K562 (cell line): ENCODE measurements around the gene ANKS1B. TPM values are rescaled to one million over a fixed set of nuclear protein-coding genes. Genes with fewer than 3 reads are reported as not detected.

Experiments used
- ATAC-seq: fragments of 200-7000 bp; cut with Tn5 transposase; 3 replicates; pipeline ENCODE4 v1.9.1; 2020; ENCODE audit warnings: moderate library complexity
- BruUV-seq: library from RNA; stranded (reverse); fragments of 400-500 nt; replicated peaks from 2 replicates; lab custom pipeline; 2021; lab: Mats Ljungman, UMichigan
- CTCF ChIA-PET: fragments of 300-600 bp; formaldehyde crosslinking; extraction: SDS; loops from one replicate; lab custom pipeline; 2021; ENCODE audit warnings: low intra/inter-chr PET ratio; lab: Yijun Ruan, JAX
- POLR2A ChIA-PET: fragments of 300-600, 350-650 bp; sonication (Branson Sonifier 250); formaldehyde crosslinking; extraction: SDS; loops from one replicate; lab custom pipeline; 2021; ENCODE audit warnings: antibody characterized with exemption, inconsistent platforms; lab: Yijun Ruan, JAX
- DNase-seq, 4 experiments: peaks; one replicate each; pipeline versions ENCODE4 v3.0.0 to v3.0.0-alpha.2; 2011 to 2018; ENCODE audit warnings: low spot score in 3 of 4, mixed read lengths in 3 of 4; ENCODE audit errors: extremely low read depth in 1 of 4
- FAIRE-seq: peaks from 2 replicates; lab custom pipeline; 2011; peaks lifted over from hg19 to GRCh38; lab: Jason Lieb, UNC
- H2AFZ ChIP-seq: 2 replicates; pipeline ENCODE4 v1.6.0; 2011; ENCODE audit warnings: low read depth, low read length, control low read depth, inconsistent platforms
- H3K27ac ChIP-seq: fragments of 200-600 bp; 3 replicates; pipeline ENCODE4 v1.8.0; 2011; ENCODE audit warnings: low read depth, mild to moderate bottlenecking, control low read depth, inconsistent platforms, low read length, moderate library complexity, mixed read lengths; ENCODE audit errors: extremely low read depth
- H3K27me3 ChIP-seq, 2 experiments: fragments of 300-600 bp in 1 of 2; 2 replicates in 1 of 2; 3 replicates in 1 of 2; pipeline versions ENCODE4 v1.6.0 to v1.8.0; 2011; ENCODE audit warnings: inconsistent platforms in 2 of 2, low read length in 2 of 2, mild to moderate bottlenecking in 1 of 2, mixed read lengths in 1 of 2, moderate library complexity in 1 of 2; ENCODE audit not compliant: control insufficient read depth in 2 of 2, insufficient read depth in 2 of 2
- H3K36me3 ChIP-seq: fragments of 300-600 bp; 3 replicates; pipeline ENCODE4 v1.8.0; 2011; ENCODE audit warnings: mild to moderate bottlenecking, low read length, inconsistent platforms; ENCODE audit not compliant: control insufficient read depth, insufficient read depth
- H3K4me1 ChIP-seq, 2 experiments: fragments of 200-600 bp in 1 of 2; replicated peaks in 1 of 2; 2 replicates in 1 of 2; 3 replicates in 1 of 2; pipeline versions ENCODE4 v1.5.1 to v1.8.0; 2011; ENCODE audit warnings: inconsistent platforms in 2 of 2, low read length in 2 of 2, mild to moderate bottlenecking in 1 of 2, mixed read lengths in 1 of 2, moderate library complexity in 1 of 2; ENCODE audit not compliant: control insufficient read depth in 2 of 2, insufficient read depth in 2 of 2
- H3K4me2 ChIP-seq: 2 replicates; pipeline ENCODE4 v1.6.1; 2011; ENCODE audit warnings: low read length, control low read depth, inconsistent platforms, mixed read lengths; ENCODE audit not compliant: insufficient read depth
- H3K4me3 ChIP-seq: fragments of 200-600 bp; sonication (generic), shearing (Covaris generic); 2 replicates; pipeline ENCODE4 v1.5.1; 2016; ENCODE audit warnings: control low read depth, inconsistent platforms
- H3K79me2 ChIP-seq: fragments of 200-600 bp; 3 replicates; pipeline ENCODE4 v1.8.0; 2011; ENCODE audit warnings: low read length, inconsistent platforms; ENCODE audit not compliant: control insufficient read depth, insufficient read depth
- H3K9ac ChIP-seq, 2 experiments: 2 replicates each; pipeline versions ENCODE4 v1.6.0 to v1.6.1; 2011; ENCODE audit warnings: low read depth in 2 of 2, low read length in 2 of 2, control low read depth in 1 of 2, inconsistent platforms in 1 of 2, mild to moderate bottlenecking in 1 of 2, mixed read lengths in 1 of 2; ENCODE audit not compliant: insufficient read depth in 1 of 2
- H3K9me1 ChIP-seq: one replicate; pipeline ENCODE4 v1.6.0; 2011; ENCODE audit warnings: inconsistent platforms, mild to moderate bottlenecking, low read length, moderate library complexity; ENCODE audit not compliant: control insufficient read depth, insufficient read depth
- H3K9me3 ChIP-seq: replicated peaks from 2 replicates; pipeline ENCODE4 v1.5.1; 2011; ENCODE audit warnings: low read depth, low read length, inconsistent platforms; ENCODE audit not compliant: control insufficient read depth, insufficient read depth
- H4K20me1 ChIP-seq: replicated peaks from 2 replicates; pipeline ENCODE4 v1.6.1; 2011; ENCODE audit warnings: low read length, inconsistent platforms, mixed read lengths; ENCODE audit not compliant: control insufficient read depth, insufficient read depth
- CHCHD3 ChIP-seq: fragments of 250-450 bp; sonication (Bioruptor Pico); IDR thresholded peaks from 2 replicates; pipeline ENCODE4 v2.1.2; 2022; ENCODE audit warnings: mild to moderate bottlenecking
- GABPA ChIP-seq: fragments of 200-800 bp; sonication (Bioruptor generic); conservative IDR thresholded peaks from 2 replicates; pipeline ENCODE4 v1.6.1; 2016; ENCODE audit warnings: low read depth, missing genetic modification characterization, missing compliant biosample characterization
- JUNB ChIP-seq: fragments of 450-650 bp; formaldehyde crosslinking; conservative IDR thresholded peaks from 2 replicates; pipeline ENCODE4 v1.4.0; 2020; ENCODE audit warnings: mild to moderate bottlenecking
- MYC ChIP-seq, 2 experiments: fragments of 250-450 bp in 1 of 2; sonication (Bioruptor Pico) in 1 of 2; IDR thresholded peaks; 2 replicates each; pipeline versions ENCODE4 v1.5.1 to v1.6.1; 2012 to 2021; ENCODE audit warnings: low read depth in 2 of 2, borderline replicate concordance in 1 of 2, improper control_type of control experiment in 1 of 2, low read length in 1 of 2, mild to moderate bottlenecking in 1 of 2, moderate library complexity in 1 of 2
- ZNF512 ChIP-seq: IDR thresholded peaks from 2 replicates; pipeline ENCODE4 v1.6.1; 2016; ENCODE audit warnings: missing genetic modification characterization, missing compliant biosample characterization
- ZZZ3 ChIP-seq: fragments of 450-650 bp; IDR thresholded peaks from 2 replicates; pipeline ENCODE4 v1.6.1; 2016; ENCODE audit warnings: antibody characterized with exemption, mild to moderate bottlenecking, moderate library complexity
- WGBS: fragments of 100-300 bp; shearing (Covaris generic); methylation state at CpG from one replicate; pipeline ENCODE4 v1.1.6; 2016; ENCODE audit warnings: low coverage, mixed read lengths; ENCODE audit not compliant: insufficient coverage; ENCODE audit errors: missing lambda C conversion rate; 5-methylcytosine and 5-hydroxymethylcytosine counted together
- in situ Hi-C: fragments of 300-500 bp; cut with MboI; formaldehyde crosslinking; loops from 4 replicates; pipeline ENCODE4 v1.15.0; 2018; ENCODE audit warnings: inconsistent platforms, mixed read lengths
- intact Hi-C: fragments of 100-400 bp; cut with micrococcal nuclease; formaldehyde crosslinking; loops from 2 replicates; pipeline ENCODE4 v1.14.2; 2022
- polyA plus RNA-seq, 8 experiments: library from polyadenylated mRNA; depleted of rRNA in 4 of 8; stranded (reverse) in 5 of 8; unstranded in 3 of 8; fragments of >200 nt; fragmentation: Nextera tagmentation in 2 of 8; fragmentation: Illumina TruSeq in 1 of 8; extraction: Ambion mirVana in 2 of 8; extraction: Trizol in 1 of 8; gene quantifications; 2 replicates each; pipeline versions ENCODE4 v1.2.1 to v1.2.3, GENCODE V29; 2011 to 2014; ENCODE audit warnings: inconsistent platforms in 1 of 8, missing spikeins in 1 of 8
- total RNA-seq, 7 experiments: library from RNA; depleted of rRNA in 6 of 7; stranded (reverse); fragments of >200 nt in 6 of 7; fragmentation: Illumina TruSeq in 2 of 7; extraction: Trizol in 2 of 7; gene quantifications; 2 replicates each; pipeline versions ENCODE4 v1.2.1 to v1.2.3, GENCODE V29; 2011 to 2021; ENCODE audit warnings: low replicate concordance in 1 of 7

The ANKS1B gene
- total and polyA plus RNA-seq, 9 of the 15 experiments (the other 6 are each of a cell fraction or from before 2014, with no cell fraction given): 0.04 to 0.47 (median 0.28) TPM; not detected in 4

DNA sequence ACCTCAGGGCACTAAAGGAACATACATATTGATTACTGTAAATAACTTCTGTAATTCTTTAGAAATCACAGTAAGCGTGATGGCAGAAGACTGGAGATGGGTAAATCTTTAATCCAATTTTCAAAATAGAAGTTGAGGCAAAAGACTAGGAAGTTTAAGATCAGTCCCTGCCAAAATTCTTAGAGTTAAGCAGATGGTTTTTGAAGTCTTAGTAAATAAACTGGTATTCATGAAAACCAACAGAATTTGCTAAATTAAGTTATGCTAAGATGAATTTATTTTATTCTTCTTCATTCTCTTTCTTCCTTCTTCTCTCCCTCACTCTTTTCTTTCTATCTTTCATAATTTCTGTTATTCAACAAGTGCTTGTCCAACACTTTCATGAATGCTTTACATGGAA is 435.5 kb downstream of the ANKS1B start:
- BruUV-seq: no TSS peak
- Histone ChIP-seq H3K4me2 (no peak overlapping the region), H3K9ac (no peak overlapping the region), H3K4me1 (no peaks in the 10 kb centered on the region), H3K9me3 (no peaks in the 10 kb centered on the region; the same call in 1 of the 2 replicates), H4K20me1 (no peaks in the 10 kb centered on the region), H3K27ac (no peak overlapping the region), H3K4me3 (no peak overlapping the region), H2AFZ (no peak overlapping the region), H3K36me3 (no peaks in the 10 kb centered on the region), H3K27me3 (no peaks in the 10 kb centered on the region), H3K9me1 (no peaks in the 10 kb centered on the region), H3K79me2 (no peaks in the 10 kb centered on the region)
- CTCF ChIA-PET: no interaction called here
- DNase-seq (no peak), ATAC-seq (no peak), FAIRE-seq (no peak)
- in situ Hi-C loops: no loop called here
- POLR2A ChIA-PET: no interaction called here
- intact Hi-C loops: no loop called here
- TF ChIP-seq MYC (IDR thresholded peaks at IDR 0.05; ENCODE audit: low read depth, low read length): no peak
- TF ChIP-seq MYC (CRISPR knock-in tag; IDR thresholded peaks at IDR 0.05; ENCODE audit: borderline replicate concordance, low read depth): no peak
- TF ChIP-seq ZZZ3: no peak
- TF ChIP-seq ZNF512 (tag): no peak
- TF ChIP-seq JUNB (CRISPR knock-in tag): no peak
- no peak for TF ChIP-seq GABPA
- no peak for TF ChIP-seq CHCHD3 (CRISPR knock-in tag)
- WGBS: 7% methylated on average over 1 of the region's 1 CpG
